Lung (tissue), 12 donors: ENCODE data around the gene ARMC2. TPM values are rescaled to one million over a fixed set of nuclear protein-coding genes. Genes with fewer than 3 reads are reported as not detected.

Experiments
- ATAC-seq: fragments of 200-7000 bp; cut with Tn5 transposase; one replicate; pipeline ENCODE4 v1.9.1; 2020; ENCODE audit warnings: moderate number of reproducible peaks; ENCODE audit not compliant: insufficient read depth, low FRiP score
- DNase-seq, 3 donors: peaks; one replicate each; pipeline ENCODE4 v3.0.0-alpha.2; 2013 to 2017
- H3K27ac ChIP-seq, 2 donors: one replicate each; pipeline ENCODE4 v1.5.1; 2013; ENCODE audit warnings: mild to moderate bottlenecking in 2 of 2, moderate library complexity in 2 of 2, control low read depth in 1 of 2, inconsistent platforms in 1 of 2, low read depth in 1 of 2, low read length in 1 of 2
- H3K27me3 ChIP-seq, 3 donors: one replicate each; pipeline ENCODE4 v1.5.1; 2013; ENCODE audit warnings: low read length in 2 of 3; ENCODE audit not compliant: control insufficient read depth in 3 of 3, insufficient read depth in 3 of 3
- H3K36me3 ChIP-seq, 4 donors: one replicate each; pipeline ENCODE4 v1.5.1; 2013; ENCODE audit warnings: low read length in 4 of 4, mild to moderate bottlenecking in 1 of 4, moderate library complexity in 1 of 4; ENCODE audit not compliant: control insufficient read depth in 4 of 4, insufficient read depth in 4 of 4
- H3K4me1 ChIP-seq, 5 donors: one replicate each; pipeline ENCODE4 v1.5.1; 2013; ENCODE audit warnings: low read length in 5 of 5, mild to moderate bottlenecking in 2 of 5, moderate library complexity in 1 of 5; ENCODE audit not compliant: control insufficient read depth in 5 of 5, insufficient read depth in 5 of 5
- H3K4me3 ChIP-seq: one replicate; pipeline ENCODE4 v1.5.1; 2013; ENCODE audit warnings: mild to moderate bottlenecking, control low read depth, moderate library complexity
- H3K9ac ChIP-seq, 2 donors: one replicate each; pipeline ENCODE4 v1.5.1; 2013; ENCODE audit warnings: low read length in 2 of 2, control low read depth in 1 of 2; ENCODE audit not compliant: insufficient read depth in 1 of 2
- H3K9me3 ChIP-seq, 4 donors: one replicate each; pipeline ENCODE4 v1.5.1; 2013; ENCODE audit warnings: low read length in 3 of 4, mild to moderate bottlenecking in 1 of 4, moderate library complexity in 1 of 4; ENCODE audit not compliant: control insufficient read depth in 4 of 4, insufficient read depth in 3 of 4
- WGBS, 2 donors: extraction: QIAGEN DNeasy Blood & Tissue Kit; methylation state at CpG; one replicate each; pipeline ENCODE4 v1.1.7; 2013; 5-methylcytosine and 5-hydroxymethylcytosine counted together
- polyA plus RNA-seq, 2 donors: library from polyadenylated mRNA; stranded (reverse); fragments of 200-250 nt; gene quantifications; one replicate each; pipeline ENCODE4 v1.2.1, GENCODE V29; 2013
- total RNA-seq, 2 donors: library from RNA; depleted of rRNA in 1 of 2; stranded (reverse); fragments of >200 nt in 1 of 2; gene quantifications; one replicate each; pipeline ENCODE4 v1.2.1, GENCODE V29; 2014 to 2021
- TF ChIP-seq, protein P1 (sequence below): IDR thresholded peaks from 2 replicates; pipeline ENCODE4 v1.5.1; 2012; ENCODE audit warnings: mild to moderate bottlenecking; ENCODE audit errors: control extremely low read depth, extremely low read depth
- donor health status: control.
- donor health status: control.
- donor health status: Bipolar disorder and iron deficiency.
- donor health status: healthy.
- donor health status: DM: yes; HTN: yes; CAD: no.

The ARMC2 gene
- total and polyA plus RNA-seq, 4 donors = 2.9 to 16.5 (median 7.4) TPM

DNA sequence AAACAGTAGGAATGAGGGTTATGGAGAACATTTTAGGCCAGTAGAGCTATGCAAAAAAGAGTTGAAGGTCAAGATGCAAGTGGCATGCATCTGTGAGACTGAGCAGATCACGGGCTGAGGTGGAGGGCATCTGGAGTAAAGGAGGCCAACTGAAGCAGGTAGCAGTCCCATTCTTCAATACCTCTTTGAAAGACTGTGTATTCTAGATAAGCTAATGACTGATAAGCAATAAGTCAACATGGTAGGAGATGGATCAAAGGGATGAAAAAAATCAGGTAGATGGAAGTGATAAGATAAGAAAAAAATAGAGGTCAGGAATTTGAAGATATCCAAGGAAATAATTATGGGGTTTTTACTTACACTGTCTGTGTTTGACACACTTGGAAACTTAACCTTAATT, 55.6 kb downstream of the ARMC2 start:
- TF ChIP-seq, protein P1, sequence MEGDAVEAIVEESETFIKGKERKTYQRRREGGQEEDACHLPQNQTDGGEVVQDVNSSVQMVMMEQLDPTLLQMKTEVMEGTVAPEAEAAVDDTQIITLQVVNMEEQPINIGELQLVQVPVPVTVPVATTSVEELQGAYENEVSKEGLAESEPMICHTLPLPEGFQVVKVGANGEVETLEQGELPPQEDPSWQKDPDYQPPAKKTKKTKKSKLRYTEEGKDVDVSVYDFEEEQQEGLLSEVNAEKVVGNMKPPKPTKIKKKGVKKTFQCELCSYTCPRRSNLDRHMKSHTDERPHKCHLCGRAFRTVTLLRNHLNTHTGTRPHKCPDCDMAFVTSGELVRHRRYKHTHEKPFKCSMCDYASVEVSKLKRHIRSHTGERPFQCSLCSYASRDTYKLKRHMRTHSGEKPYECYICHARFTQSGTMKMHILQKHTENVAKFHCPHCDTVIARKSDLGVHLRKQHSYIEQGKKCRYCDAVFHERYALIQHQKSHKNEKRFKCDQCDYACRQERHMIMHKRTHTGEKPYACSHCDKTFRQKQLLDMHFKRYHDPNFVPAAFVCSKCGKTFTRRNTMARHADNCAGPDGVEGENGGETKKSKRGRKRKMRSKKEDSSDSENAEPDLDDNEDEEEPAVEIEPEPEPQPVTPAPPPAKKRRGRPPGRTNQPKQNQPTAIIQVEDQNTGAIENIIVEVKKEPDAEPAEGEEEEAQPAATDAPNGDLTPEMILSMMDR = no peak
- no peak for ATAC-seq

DNA sequence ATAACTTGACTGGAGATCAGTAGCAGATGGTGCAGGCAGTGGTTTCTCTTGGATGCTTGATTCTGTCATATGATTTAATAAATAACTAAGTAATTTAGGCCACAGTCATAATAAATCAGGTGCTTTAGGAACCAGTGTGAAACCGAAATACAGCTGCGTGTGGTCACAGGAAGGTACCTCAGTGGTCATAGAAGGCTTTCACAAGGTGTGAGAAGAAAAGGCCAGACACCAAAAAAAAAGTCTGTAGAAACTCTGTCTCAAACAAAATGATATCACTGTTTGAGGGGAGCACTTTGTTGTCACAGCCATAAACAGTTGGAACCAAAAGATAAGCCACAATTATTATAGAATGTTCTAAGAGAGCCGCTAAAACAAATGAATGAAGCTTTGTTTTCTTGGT, 56.5 kb downstream of the ARMC2 start:
- H3K9me3 ChIP-seq = no peaks in the 10 kb centered on the region
- no peak overlapping the region for H3K9ac ChIP-seq
- H3K36me3 ChIP-seq = no peaks in the 10 kb centered on the region
- no peaks in the 10 kb centered on the region for H3K27me3 ChIP-seq
- WGBS, 2 donors = 37 to 55% methylated on average over 3 of the region's 3 CpGs
- H3K27ac ChIP-seq = no peak overlapping the region
- H3K4me1 ChIP-seq = peaks cover 0 to 17% (median 0%) of the 10 kb centered on the region in 5 donors
- no peak for DNase-seq
- ATAC-seq = no peak
- TF ChIP-seq, protein P1 = no peak
- H3K4me3 ChIP-seq = no peak overlapping the region

More for the DNA sequence above, 55.6 kb downstream of the ARMC2 start:
- peak in 1 of 3 donors; percentile 51 for DNase-seq
- Histone ChIP-seq H3K27me3 (no peaks in the 10 kb centered on the region), H3K4me1 (peaks cover 0 to 17% (median 0%) of the 10 kb centered on the region in 5 donors), H3K9me3 (no peaks in the 10 kb centered on the region), H3K9ac (no peak overlapping the region), H3K27ac (no peak overlapping the region), H3K4me3 (no peak overlapping the region), H3K36me3 (no peaks in the 10 kb centered on the region)
- 76 to 80% methylated on average over 1 of the region's 1 CpG for WGBS, 2 donors

DNA sequence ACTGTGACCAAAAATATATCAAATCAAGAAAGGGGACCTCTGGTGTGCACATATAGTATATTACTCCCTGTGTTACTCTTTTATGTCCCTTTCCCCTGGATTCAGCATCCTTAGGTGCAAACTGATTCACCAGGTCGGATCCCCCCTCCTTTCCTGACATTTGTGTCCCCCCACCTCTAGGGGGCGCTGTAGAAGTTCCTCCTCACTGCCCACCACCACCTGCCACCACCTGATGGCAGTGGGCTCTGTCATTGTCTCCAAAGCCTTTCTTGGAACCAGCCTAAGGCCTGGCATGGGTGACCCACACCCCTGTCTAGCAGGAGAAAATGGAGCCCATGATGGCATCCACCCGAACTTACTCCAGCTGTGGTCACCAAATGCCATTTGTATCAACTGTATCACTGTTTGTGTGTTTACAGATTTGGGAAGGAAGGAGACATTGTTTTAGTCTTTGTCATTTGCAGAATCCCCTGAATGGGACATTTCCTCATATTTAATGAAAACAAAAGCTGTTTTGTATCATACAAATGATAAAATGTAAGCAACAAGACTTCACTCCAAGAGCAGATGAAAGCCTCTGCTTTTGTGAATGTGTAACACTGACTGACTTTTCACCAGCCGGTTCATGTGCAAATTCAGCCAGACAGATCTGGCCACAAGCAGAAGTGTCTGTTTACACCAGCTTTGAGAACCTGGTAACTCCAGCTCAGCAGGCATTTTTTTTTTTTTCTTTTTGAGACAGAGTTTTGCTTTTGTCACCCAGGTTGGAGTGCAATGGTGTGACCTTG, 66.2 kb downstream of the ARMC2 start:
- Histone ChIP-seq H3K4me3 (no peak overlapping the region), H3K36me3 (no peaks in the 10 kb centered on the region), H3K27ac (peak overlapping the region in 1 of 2 donors; percentile 15), H3K9ac (no peak overlapping the region), H3K27me3 (no peaks in the 10 kb centered on the region), H3K9me3 (no peaks in the 10 kb centered on the region), H3K4me1 (peaks cover 0 to 5% (median 0%) of the 10 kb centered on the region in 5 donors)
- peak in 2 of 3 donors; percentile 58 to 82 for DNase-seq
- 60 to 69% methylated on average over 4 of the region's 4 CpGs for WGBS, 2 donors
- no peak for ATAC-seq
- TF ChIP-seq, protein P1 = no peak
